ENCODE data around the gene PDGFC. TPM values are rescaled to one million over a fixed set of nuclear protein-coding genes. Genes with fewer than 3 reads are reported as not detected.

PDGFC gene
- total RNA-seq, 1 experiment from 2014 or later = 5.3 TPM

- no peak for TF ChIP-seq MYBL2 (CRISPR knock-in tag; IDR thresholded peaks at IDR 0.05)
- TF ChIP-seq IRF2 (CRISPR knock-in tag; IDR thresholded peaks at IDR 0.05; ENCODE audit: borderline replicate concordance, low read depth) = no peak
- TF ChIP-seq NFYB (CRISPR knock-in tag; conservative IDR thresholded peaks at IDR 0.05; ENCODE audit: low read depth) = no peak
- no peak for TF ChIP-seq PREB (CRISPR knock-in tag; IDR thresholded peaks at IDR 0.05; ENCODE audit: borderline replicate concordance)
- no peak for TF ChIP-seq ZNF671 (CRISPR knock-in tag; IDR thresholded peaks at IDR 0.05)
- TF ChIP-seq, protein P1, sequence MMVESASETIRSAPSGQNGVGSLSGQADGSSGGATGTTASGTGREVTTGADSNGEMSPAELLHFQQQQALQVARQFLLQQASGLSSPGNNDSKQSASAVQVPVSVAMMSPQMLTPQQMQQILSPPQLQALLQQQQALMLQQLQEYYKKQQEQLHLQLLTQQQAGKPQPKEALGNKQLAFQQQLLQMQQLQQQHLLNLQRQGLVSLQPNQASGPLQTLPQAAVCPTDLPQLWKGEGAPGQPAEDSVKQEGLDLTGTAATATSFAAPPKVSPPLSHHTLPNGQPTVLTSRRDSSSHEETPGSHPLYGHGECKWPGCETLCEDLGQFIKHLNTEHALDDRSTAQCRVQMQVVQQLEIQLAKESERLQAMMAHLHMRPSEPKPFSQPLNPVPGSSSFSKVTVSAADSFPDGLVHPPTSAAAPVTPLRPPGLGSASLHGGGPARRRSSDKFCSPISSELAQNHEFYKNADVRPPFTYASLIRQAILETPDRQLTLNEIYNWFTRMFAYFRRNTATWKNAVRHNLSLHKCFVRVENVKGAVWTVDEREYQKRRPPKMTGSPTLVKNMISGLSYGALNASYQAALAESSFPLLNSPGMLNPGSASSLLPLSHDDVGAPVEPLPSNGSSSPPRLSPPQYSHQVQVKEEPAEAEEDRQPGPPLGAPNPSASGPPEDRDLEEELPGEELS (CRISPR knock-in tag; IDR thresholded peaks at IDR 0.05) = no peak
- TF ChIP-seq, protein P2, sequence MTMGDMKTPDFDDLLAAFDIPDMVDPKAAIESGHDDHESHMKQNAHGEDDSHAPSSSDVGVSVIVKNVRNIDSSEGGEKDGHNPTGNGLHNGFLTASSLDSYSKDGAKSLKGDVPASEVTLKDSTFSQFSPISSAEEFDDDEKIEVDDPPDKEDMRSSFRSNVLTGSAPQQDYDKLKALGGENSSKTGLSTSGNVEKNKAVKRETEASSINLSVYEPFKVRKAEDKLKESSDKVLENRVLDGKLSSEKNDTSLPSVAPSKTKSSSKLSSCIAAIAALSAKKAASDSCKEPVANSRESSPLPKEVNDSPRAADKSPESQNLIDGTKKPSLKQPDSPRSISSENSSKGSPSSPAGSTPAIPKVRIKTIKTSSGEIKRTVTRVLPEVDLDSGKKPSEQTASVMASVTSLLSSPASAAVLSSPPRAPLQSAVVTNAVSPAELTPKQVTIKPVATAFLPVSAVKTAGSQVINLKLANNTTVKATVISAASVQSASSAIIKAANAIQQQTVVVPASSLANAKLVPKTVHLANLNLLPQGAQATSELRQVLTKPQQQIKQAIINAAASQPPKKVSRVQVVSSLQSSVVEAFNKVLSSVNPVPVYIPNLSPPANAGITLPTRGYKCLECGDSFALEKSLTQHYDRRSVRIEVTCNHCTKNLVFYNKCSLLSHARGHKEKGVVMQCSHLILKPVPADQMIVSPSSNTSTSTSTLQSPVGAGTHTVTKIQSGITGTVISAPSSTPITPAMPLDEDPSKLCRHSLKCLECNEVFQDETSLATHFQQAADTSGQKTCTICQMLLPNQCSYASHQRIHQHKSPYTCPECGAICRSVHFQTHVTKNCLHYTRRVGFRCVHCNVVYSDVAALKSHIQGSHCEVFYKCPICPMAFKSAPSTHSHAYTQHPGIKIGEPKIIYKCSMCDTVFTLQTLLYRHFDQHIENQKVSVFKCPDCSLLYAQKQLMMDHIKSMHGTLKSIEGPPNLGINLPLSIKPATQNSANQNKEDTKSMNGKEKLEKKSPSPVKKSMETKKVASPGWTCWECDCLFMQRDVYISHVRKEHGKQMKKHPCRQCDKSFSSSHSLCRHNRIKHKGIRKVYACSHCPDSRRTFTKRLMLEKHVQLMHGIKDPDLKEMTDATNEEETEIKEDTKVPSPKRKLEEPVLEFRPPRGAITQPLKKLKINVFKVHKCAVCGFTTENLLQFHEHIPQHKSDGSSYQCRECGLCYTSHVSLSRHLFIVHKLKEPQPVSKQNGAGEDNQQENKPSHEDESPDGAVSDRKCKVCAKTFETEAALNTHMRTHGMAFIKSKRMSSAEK (CRISPR knock-in tag; IDR thresholded peaks at IDR 0.05; ENCODE audit: borderline replicate concordance) = no peak
- TF ChIP-seq ZNF416 (CRISPR knock-in tag; IDR thresholded peaks at IDR 0.05) = no peak
- no peak for TF ChIP-seq MXD4 (CRISPR knock-in tag; IDR thresholded peaks at IDR 0.05; ENCODE audit: borderline replicate concordance)
- no peak for TF ChIP-seq HMGXB4 (CRISPR knock-in tag; IDR thresholded peaks at IDR 0.05)
- no peak for TF ChIP-seq ZNF423 (CRISPR knock-in tag; IDR thresholded peaks at IDR 0.05)
- TF ChIP-seq PRRX2 (CRISPR knock-in tag; IDR thresholded peaks at IDR 0.05) = no peak
Measured at GRCh38 chr4:156949373-156949814, 22.2 kb downstream of the PDGFC start (continued).

GRCh38 chr4:156948738-156949137 is 22.9 kb downstream of the PDGFC start:
- TF ChIP-seq, protein P3, sequence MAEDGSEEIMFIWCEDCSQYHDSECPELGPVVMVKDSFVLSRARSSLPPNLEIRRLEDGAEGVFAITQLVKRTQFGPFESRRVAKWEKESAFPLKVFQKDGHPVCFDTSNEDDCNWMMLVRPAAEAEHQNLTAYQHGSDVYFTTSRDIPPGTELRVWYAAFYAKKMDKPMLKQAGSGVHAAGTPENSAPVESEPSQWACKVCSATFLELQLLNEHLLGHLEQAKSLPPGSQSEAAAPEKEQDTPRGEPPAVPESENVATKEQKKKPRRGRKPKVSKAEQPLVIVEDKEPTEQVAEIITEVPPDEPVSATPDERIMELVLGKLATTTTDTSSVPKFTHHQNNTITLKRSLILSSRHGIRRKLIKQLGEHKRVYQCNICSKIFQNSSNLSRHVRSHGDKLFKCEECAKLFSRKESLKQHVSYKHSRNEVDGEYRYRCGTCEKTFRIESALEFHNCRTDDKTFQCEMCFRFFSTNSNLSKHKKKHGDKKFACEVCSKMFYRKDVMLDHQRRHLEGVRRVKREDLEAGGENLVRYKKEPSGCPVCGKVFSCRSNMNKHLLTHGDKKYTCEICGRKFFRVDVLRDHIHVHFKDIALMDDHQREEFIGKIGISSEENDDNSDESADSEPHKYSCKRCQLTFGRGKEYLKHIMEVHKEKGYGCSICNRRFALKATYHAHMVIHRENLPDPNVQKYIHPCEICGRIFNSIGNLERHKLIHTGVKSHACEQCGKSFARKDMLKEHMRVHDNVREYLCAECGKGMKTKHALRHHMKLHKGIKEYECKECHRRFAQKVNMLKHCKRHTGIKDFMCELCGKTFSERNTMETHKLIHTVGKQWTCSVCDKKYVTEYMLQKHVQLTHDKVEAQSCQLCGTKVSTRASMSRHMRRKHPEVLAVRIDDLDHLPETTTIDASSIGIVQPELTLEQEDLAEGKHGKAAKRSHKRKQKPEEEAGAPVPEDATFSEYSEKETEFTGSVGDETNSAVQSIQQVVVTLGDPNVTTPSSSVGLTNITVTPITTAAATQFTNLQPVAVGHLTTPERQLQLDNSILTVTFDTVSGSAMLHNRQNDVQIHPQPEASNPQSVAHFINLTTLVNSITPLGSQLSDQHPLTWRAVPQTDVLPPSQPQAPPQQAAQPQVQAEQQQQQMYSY (CRISPR knock-in tag; IDR thresholded peaks at IDR 0.05) = no peak
- TF ChIP-seq FOXP1 (CRISPR knock-in tag; IDR thresholded peaks at IDR 0.05; ENCODE audit: borderline replicate concordance) = no peak
- Mint-ChIP-seq H3K27ac (no peak overlapping the region), H3K36me3 (no peaks in the 10 kb centered on the region), H3K9me3 (no peaks in the 10 kb centered on the region), H3K4me1 (peaks cover 21% of the 10 kb centered on the region), H3K27me3 (ENCODE audit: low read depth) (no peaks in the 10 kb centered on the region), H3K4me3 (no peak overlapping the region)
- ATAC-seq (no peak), DNase-seq (ENCODE audit: low spot score) (no peak)
- POLR2A ChIA-PET = no interaction called here
- CTCF ChIA-PET = interaction anchor here (1.6 kb wide), 1 partner anchor 20 kb away, joined by 5 read pairs; no protein-coding TSS in a partner anchor

Measured in WTC11 (cell line).